ENCODE results near the gene PHF5A. TPM values are rescaled to one million over a fixed set of nuclear protein-coding genes. Genes with fewer than 3 reads are reported as not detected.

The PHF5A gene
- total RNA-seq, 1 experiment from 2014 or later = 69.0 TPM

GRCh38 chr22:41417622-41418390 lies 50.7 kb downstream of the PHF5A start:
- peak; percentile 75 for DNase-seq (ENCODE audit: low read depth)

- no peak for DNase-seq (ENCODE audit: low read depth)
Observed at GRCh38 chr22:41415554-41415953, 52.9 kb downstream of the PHF5A start.

GRCh38 chr22:41411021-41411851 lies 57.3 kb downstream of the PHF5A start:
- DNase-seq (ENCODE audit: low read depth) = no peak

- DNase-seq (ENCODE audit: low read depth) = no peak
Observed at GRCh38 chr22:41410311-41410751, 58.2 kb downstream of the PHF5A start.

Other genes starting within 250 kb of the PHF5A start
- gene CHADL, start 227.8 kb downstream of the PHF5A start, total RNA-seq (2014; rRNA removed; shearing (Covaris generic)) = not detected in 2 replicates
- 60.4 and 97.9 TPM in 2 replicates for gene RANGAP1, start 182.5 kb downstream of the PHF5A start, total RNA-seq (2014; rRNA removed; shearing (Covaris generic))
- gene ZC3H7B, start 167.2 kb downstream of the PHF5A start, total RNA-seq (2014; rRNA removed; shearing (Covaris generic)) = 19.2 and 36.5 TPM in 2 replicates
- gene TEF, start 86.8 kb downstream of the PHF5A start, total RNA-seq (2014; rRNA removed; shearing (Covaris generic)) = 7.6 and 12.0 TPM in 2 replicates
- 10.1 and 19.0 TPM in 2 replicates for gene TOB2, start 21.9 kb downstream of the PHF5A start, total RNA-seq (2014; rRNA removed; shearing (Covaris generic))
- 28.1 and 43.7 TPM in 2 replicates for gene ACO2, start 425 bp upstream of the PHF5A start, total RNA-seq (2014; rRNA removed; shearing (Covaris generic))
- 21.5 and 22.5 TPM in 2 replicates for gene POLR3H, start 75.8 kb upstream of the PHF5A start, total RNA-seq (2014; rRNA removed; shearing (Covaris generic))
- gene CSDC2, start 92.3 kb upstream of the PHF5A start, total RNA-seq (2014; rRNA removed; shearing (Covaris generic)) = 0.25 TPM in 1 of 2 replicates, not detected in the other
- 13.4 and 15.8 TPM in 2 replicates for gene PMM1, start 121.1 kb upstream of the PHF5A start, total RNA-seq (2014; rRNA removed; shearing (Covaris generic))
- gene DESI1, start 152.4 kb upstream of the PHF5A start, total RNA-seq (2014; rRNA removed; shearing (Covaris generic)) = 20.0 and 26.0 TPM in 2 replicates
- 392 and 397 TPM in 2 replicates for gene XRCC6, start 152.6 kb upstream of the PHF5A start, total RNA-seq (2014; rRNA removed; shearing (Covaris generic))
- gene SNU13, start 220.2 kb upstream of the PHF5A start, total RNA-seq (2014; rRNA removed; shearing (Covaris generic)) = 77.7 and 96.3 TPM in 2 replicates
- 0.30 TPM in 1 of 2 replicates, not detected in the other for gene MEI1, start 230.8 kb upstream of the PHF5A start, total RNA-seq (2014; rRNA removed; shearing (Covaris generic))